Stimulated activated CD8-positive, alpha-beta memory T cell treated with anti-CD3 and anti-CD28 coated beads, Interleukin-7, amount 100 ng/mL, for 24 hours (primary cell): ENCODE data around the gene AVEN.

Experiments used
- DNase-seq: peaks from one replicate; pipeline ENCODE4 v3.0.0-alpha.2; 2020; ENCODE audit warnings: low read depth

The AVEN gene

GRCh38 chr15:33985287-33985686, 53.7 kb downstream of the AVEN start:
- DNase-seq: no peak

- DNase-seq: no peak
Observed at GRCh38 chr15:33982516-33982915, 56.5 kb downstream of the AVEN start.

- no peak for DNase-seq
Observed at GRCh38 chr15:33980159-33980558, 58.8 kb downstream of the AVEN start.

GRCh38 chr15:33975022-33975565, 63.9 kb downstream of the AVEN start:
- DNase-seq: no peak

- DNase-seq: no peak
Observed at GRCh38 chr15:33971811-33972210, 67.2 kb downstream of the AVEN start.

GRCh38 chr15:33968821-33969220, 70.2 kb downstream of the AVEN start:
- DNase-seq: no peak

GRCh38 chr15:33968224-33968623, 70.8 kb downstream of the AVEN start, which contains the start of gene CHRM5:
Gene CHRM5, plus strand, starts transcription at chr15:33968497. Its CDS starts 94,221 bp downstream, at chr15:34062718.
- no peak for DNase-seq

- no peak for DNase-seq
Observed at GRCh38 chr15:33964665-33965040, 74.4 kb downstream of the AVEN start.

- no peak for DNase-seq
Observed at GRCh38 chr15:33963831-33964664, 75.0 kb downstream of the AVEN start.

- no peak for DNase-seq
Observed at GRCh38 chr15:33960549-33960935, 78.5 kb downstream of the AVEN start.

GRCh38 chr15:33959844-33960548, 79.0 kb downstream of the AVEN start:
- DNase-seq: no peak

GRCh38 chr15:33956397-33956796, 82.6 kb downstream of the AVEN start:
- DNase-seq: no peak

GRCh38 chr15:33955945-33956344, 83.1 kb downstream of the AVEN start:
- DNase-seq: no peak

- no peak for DNase-seq
Observed at GRCh38 chr15:33946152-33946551, 92.9 kb downstream of the AVEN start.

GRCh38 chr15:33941279-33942063, 97.5 kb downstream of the AVEN start:
- no peak for DNase-seq

GRCh38 chr15:33934921-33935320, 104.1 kb downstream of the AVEN start:
- DNase-seq: no peak

- DNase-seq: no peak
Observed at GRCh38 chr15:33934396-33934795, 104.6 kb downstream of the AVEN start.

- no peak for DNase-seq
Observed at GRCh38 chr15:33932734-33933133, 106.3 kb downstream of the AVEN start.

- no peak for DNase-seq
Observed at GRCh38 chr15:33926260-33926659, 112.7 kb downstream of the AVEN start.

- DNase-seq: no peak
Observed at GRCh38 chr15:33923446-33923845, 115.6 kb downstream of the AVEN start.

- no peak for DNase-seq
Observed at GRCh38 chr15:33915571-33916407, 123.2 kb downstream of the AVEN start.
